NCI-H2081 (cell line): Measurements from ENCODE around the gene IDUA.
"Not testable (repeated sequence)": the region's sequence is repeated elsewhere in the genome, so short reads cannot be mapped to it uniquely, and the experiment has no call there.

ENCODE experiments used
- DNase-seq, 2 experiments: peaks; one replicate each; lab custom pipeline; 2025; lab: John Stamatoyannopoulos, UW

The IDUA gene

GRCh38 chr4:967113-968104, 19.4 kb upstream of the IDUA start:
- peak in 1 of 2 experiments; percentile 7 for DNase-seq

GRCh38 chr4:968221-968620, 18.6 kb upstream of the IDUA start:
- DNase-seq = peak in 1 of 2 experiments; percentile 38

- no peak for DNase-seq
Measured at GRCh38 chr4:968621-969394, 18.0 kb upstream of the IDUA start.

- no peak for DNase-seq
Measured at GRCh38 chr4:970046-970745, 16.6 kb upstream of the IDUA start.

GRCh38 chr4:970854-971520, 15.9 kb upstream of the IDUA start:
- DNase-seq = no peak

- DNase-seq = no peak
Measured at GRCh38 chr4:971666-972500, 15.0 kb upstream of the IDUA start.

GRCh38 chr4:972651-973424, 14.0 kb upstream of the IDUA start:
- DNase-seq = no peak

- DNase-seq = peak; percentile 37 to 44
Measured at GRCh38 chr4:973431-974397, 13.1 kb upstream of the IDUA start, which contains the start of gene DGKQ. Gene DGKQ (minus strand): TSS chr4:973569. CDS start chr4:973482, 87 bp downstream.

- no peak for DNase-seq
Measured at GRCh38 chr4:974668-975067, 12.2 kb upstream of the IDUA start.

- not testable (repeated sequence) for DNase-seq
Measured at GRCh38 chr4:976016-976415, 10.8 kb upstream of the IDUA start.

GRCh38 chr4:978957-979701, 7.7 kb upstream of the IDUA start:
- DNase-seq = no peak

- DNase-seq = no peak
Measured at GRCh38 chr4:982291-982690, 4.6 kb upstream of the IDUA start.

- no peak for DNase-seq
Measured at GRCh38 chr4:982814-983213, 4.0 kb upstream of the IDUA start.

- no peak for DNase-seq
Measured at GRCh38 chr4:984336-985054, 2.3 kb upstream of the IDUA start.

GRCh38 chr4:985123-985830, 1.6 kb upstream of the IDUA start:
- DNase-seq = no peak

- DNase-seq = no peak
Measured at GRCh38 chr4:986428-986878, 391 bp upstream of the IDUA start.
